Fibroblast of skin of left biceps (primary cell): ENCODE results near the gene HDAC4.
"Not testable (repeated sequence)": the region's sequence is repeated elsewhere in the genome, so short reads cannot be mapped to it uniquely, and the experiment has no call there.

Experiments used
- DNase-seq, 2 experiments: peaks; one replicate each; pipeline ENCODE4 v3.0.0-alpha.2; 2013; ENCODE audit warnings: low read depth in 2 of 2

HDAC4 gene

DNA sequence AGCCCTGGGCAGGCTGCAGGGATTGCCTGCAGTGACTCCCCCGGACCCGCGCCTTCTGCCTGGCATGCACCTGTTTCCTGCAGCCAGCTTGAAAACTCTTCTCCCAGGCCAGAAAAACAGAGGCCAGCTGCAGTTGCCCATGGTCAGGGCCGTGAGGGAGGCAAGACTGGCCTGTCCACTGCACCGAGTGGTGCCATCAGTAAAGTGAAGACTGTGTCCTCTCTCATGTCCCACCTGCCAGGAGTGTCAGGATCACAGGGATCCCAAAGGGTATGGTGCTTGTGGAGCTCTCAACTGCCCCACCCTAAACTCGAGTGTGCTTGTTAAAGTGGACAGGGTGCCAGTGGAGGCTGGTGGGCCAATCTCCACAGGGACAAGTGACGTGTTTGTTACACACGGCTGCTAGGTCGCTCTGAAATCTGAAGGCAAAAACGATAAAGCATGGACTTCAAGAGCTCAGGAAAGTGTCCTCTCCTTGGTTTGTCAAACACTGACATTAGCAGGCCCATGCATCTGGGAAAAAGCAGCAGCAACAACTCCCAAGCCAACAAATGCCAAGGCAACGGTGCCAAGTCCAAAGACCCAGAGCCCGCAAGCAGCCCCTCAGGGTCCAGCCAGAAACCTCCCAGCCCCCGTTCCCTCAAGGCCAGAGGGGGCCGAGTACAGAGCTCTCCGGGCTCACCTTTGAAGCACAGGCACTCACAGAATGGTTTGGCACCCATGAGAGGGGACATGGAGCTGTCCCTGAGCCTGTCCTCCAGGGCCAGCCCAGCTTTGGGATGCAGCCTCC, 213.2 kb downstream of the HDAC4 start:
- no peak for DNase-seq

DNA sequence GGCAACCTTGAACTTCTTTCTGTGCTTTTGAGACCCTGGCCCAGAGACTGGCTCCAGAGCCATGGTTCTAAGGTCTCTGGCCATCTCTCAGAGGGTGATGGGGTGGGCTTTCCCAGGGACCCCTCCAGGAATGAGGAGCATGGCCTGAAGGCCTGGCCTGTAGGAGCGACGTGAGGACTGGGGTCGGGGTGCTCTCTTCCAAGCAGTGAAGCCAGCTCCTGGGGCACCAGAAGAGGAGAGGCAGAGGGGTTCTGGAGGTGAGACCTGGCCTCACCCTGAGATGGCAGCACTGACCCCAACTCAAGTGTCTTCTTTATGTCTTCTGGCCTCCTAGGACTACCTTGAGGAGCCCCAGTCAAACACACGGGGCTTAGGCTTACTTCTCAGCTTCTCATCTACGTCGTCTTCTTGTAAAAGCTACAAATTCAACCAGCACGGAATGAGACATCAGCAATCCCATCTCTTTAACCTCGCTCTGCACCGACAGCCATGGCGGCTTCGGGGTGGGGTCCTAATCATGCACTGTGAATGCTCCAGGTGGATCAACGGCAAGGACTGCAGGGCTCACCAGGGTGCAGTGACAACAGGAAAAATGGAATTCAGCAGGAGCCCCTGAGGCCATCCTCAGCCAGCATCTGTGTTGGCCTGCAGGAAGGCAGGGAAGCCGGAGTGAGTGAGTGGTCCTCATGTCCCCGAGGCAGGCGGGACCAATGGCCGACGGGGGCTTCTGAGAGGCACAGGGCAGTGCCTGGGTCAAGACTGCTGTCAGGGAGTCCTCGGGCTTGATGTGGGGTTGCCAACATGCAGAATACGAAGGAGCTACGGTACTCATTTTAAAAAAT, 214.1 kb downstream of the HDAC4 start:
- no peak for DNase-seq

DNA sequence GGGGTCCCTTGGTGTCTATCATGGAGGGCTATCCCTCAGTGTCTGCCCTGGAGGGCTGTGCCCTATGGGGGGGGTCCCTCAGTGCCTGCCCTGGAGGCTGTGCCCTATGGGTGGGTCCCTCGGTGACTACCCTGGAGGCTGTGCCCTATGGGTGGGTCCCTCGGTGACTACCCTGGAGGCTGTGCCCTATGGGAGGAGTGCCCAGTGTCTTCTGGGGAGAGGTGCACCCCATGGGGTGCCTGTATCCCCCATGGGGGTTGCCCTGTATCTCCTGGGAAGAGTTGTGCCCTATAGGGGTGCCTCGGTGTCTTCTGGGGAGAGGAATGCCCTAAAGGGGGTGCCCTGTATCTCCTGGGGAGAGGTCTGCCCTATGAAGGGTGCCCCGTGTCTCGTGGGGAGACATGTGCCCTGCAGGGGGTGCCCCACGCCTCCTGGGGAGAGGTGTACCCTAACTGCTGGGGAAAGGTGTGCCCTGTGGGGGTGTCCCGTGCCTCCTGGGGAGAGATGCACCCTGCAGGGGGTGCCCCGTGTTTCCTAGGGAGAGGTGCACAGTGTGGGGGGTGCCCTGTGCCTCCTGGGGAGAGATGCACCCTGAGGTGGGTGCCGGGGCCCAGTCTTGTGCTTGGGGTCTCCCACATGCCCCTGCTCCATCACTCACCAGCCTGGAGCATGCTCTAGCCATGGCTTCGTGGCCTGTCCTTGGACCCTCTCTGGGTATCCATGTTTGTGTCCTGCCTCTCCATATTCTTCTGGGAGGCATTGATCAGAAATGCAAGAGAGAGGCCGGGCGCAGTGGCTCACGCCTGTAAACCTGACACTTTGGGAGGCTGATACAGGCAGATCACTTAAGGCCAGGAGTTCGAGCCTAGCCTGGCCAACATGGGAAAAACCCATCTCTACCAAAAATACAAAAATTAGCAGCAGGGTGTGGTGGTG, 215.6 kb downstream of the HDAC4 start:
- DNase-seq: no peak

GRCh38 chr2:239184179-239184578, 216.6 kb downstream of the HDAC4 start:
- DNase-seq: no peak

DNA sequence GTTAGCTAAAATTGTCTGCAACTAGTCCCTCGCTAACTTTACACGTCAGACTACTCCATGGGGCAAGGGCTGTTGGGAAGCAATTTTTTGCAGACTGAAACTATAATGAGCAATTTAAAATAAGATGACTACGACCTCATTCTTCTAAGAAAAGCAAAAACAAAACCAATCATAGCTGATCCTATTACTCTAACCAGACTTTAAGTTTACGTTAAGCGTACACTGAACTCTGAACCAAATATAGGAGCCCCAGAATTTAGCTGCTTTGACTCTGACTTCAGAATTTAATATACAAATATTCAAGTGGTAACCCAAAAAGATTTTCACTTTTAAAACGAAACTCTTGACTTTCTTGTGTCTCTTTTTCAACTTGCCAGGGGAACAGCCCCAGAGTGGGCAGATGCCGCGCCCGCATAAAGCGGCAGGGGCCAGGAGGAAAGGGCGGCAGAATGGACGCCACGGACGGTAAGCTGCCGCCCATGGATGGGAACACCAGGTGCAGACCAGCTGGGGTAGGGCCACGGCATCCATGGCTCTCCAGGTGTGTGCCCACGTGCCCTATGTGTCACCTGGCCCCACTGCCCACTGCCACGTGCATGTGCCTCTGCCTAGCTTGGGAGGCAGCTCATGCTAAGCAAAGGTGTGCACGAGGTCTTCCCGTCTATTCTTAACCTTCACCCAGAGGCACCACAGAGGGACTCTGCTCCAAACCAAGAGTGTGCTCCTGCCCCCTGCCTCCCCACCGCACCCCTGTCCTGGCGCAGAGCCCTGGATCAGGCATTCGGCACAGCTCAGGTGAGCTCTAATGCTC, 217.6 kb downstream of the HDAC4 start:
- DNase-seq: no peak

DNA sequence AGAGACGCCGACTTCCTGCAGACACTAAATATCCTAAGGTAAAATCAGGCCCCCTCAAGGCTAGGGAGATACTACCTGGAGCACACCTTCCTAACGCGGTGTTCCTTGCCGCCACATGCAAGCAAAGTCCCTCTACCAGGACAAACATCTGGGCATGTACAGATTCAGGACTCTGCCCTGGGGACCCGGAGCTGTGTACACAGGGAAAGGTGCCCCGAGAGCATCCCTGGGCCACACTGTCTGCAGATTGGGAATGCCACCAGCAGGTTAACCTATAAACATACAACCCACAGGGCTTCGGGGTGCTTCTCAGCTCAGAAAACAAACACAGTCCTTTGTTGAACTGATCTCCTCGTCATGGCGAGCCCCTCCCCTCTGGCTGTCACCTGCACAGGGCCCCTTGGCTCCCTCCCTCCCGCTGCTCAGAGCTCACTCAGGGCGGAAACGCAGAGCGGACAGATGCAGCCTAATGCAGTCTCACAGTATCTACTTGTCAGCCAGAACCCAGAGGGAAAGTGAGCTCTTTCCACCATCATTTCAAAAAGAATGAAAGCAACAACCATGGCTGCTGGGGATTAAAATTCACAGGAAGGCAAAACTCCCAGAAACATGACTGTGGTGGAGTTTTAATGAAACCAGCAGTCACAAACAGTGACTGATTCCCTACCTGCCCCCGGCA, 218.8 kb downstream of the HDAC4 start:
- DNase-seq: no peak

GRCh38 chr2:239181074-239181902, 219.5 kb downstream of the HDAC4 start:
- no peak for DNase-seq

- DNase-seq: no peak
Observed at GRCh38 chr2:239180526-239181073, 220.2 kb downstream of the HDAC4 start.

GRCh38 chr2:239179851-239180371, 220.9 kb downstream of the HDAC4 start:
- DNase-seq: no peak

GRCh38 chr2:239178954-239179353, 221.9 kb downstream of the HDAC4 start:
- no peak for DNase-seq

GRCh38 chr2:239178484-239178883, 222.3 kb downstream of the HDAC4 start:
- DNase-seq: no peak

DNA sequence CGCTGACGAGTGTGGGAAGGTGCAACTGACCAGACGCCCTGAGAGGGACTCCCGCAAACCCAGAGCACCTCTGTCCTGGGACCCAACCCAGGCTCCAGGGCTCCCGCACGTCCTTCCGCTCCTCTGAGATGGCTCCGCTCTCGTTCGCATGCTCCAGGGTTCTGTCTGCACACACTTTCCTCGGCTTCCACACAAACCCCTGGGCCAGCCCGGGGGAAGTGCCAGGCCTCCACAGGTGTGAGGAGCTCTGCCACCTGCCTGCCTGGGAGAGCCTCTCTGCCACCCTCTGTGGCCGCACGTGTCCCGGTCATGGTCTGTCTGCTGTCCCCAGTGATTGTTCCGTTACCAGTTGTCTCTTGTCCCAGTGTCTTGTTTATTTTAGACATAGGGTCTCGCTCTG, 222.9 kb downstream of the HDAC4 start:
- no peak for DNase-seq

DNA sequence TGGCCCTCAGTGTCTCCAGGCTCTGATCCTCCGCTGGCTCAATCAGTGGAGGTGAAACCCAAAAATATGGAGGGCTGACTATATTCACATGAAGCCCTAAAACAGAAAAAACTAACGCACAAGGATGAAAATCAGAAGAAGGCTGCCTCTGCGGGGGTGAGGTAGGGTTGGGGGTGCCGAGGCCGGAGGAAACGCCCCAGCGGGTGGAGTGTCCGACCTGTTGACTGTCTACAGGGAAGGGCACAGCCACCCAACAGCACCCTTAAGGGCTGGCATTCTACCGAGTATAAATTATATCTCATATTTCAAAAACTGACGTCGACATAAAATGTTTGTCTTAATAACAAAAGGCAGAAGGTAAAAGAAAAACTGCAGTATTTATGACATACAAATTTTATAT, 223.5 kb downstream of the HDAC4 start:
- no peak for DNase-seq

DNA sequence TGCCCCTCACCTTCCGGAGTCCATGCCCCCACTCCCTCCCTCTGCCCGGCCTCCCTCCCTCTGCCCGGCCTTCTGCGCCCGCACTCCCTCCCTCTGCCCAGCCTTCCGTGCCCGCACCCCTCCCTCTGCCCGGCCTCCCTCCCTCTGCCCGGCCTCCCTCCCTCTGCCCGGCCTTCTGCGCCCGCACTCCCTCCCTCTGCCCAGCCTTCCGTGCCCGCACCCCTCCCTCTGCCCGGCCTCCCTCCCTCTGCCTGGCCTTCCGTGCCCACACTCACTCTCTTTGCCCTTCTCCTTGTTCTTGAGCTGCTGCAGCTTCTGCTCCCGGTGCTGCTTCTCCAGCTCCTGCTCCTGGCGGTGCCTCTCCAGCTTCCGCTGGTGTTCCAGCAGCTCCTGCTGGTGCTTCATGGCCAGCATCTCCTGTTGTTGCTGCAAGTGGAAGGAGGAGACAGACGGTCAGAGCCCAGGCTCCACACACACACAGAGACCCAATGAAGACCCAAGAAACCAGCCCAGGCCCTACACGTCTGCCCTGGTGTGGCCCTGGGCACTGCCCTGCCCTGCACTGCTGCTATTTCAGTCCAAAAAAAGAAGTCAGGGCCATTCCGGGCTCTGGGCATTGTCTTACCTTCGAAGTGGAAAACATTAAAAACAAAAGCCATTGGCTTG, 224.5 kb downstream of the HDAC4 start:
- DNase-seq: not testable (repeated sequence)

DNA sequence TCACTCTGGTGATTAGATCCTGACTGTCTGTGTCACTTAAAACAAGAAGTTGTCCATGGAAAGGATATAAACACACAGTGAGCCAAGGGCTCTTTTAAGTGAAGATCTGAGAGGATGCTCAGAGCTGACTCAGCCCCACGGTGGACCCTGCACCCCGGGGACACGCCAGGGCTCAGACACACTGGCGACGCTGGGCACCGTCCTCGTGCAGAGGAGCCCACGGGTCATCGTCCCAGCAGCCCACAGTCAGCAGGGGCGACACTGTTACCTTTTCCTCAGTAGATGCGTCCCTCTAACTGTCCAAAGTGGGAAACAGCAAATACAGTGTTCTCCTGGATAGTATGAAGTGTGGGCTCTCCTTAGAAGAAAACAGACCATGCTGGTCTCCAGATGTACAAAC, 225.6 kb downstream of the HDAC4 start:
- DNase-seq: no peak

GRCh38 chr2:239173301-239173700, 227.5 kb downstream of the HDAC4 start:
- DNase-seq: no peak

- no peak for DNase-seq
Observed at GRCh38 chr2:239171643-239172042, 229.2 kb downstream of the HDAC4 start.

DNA sequence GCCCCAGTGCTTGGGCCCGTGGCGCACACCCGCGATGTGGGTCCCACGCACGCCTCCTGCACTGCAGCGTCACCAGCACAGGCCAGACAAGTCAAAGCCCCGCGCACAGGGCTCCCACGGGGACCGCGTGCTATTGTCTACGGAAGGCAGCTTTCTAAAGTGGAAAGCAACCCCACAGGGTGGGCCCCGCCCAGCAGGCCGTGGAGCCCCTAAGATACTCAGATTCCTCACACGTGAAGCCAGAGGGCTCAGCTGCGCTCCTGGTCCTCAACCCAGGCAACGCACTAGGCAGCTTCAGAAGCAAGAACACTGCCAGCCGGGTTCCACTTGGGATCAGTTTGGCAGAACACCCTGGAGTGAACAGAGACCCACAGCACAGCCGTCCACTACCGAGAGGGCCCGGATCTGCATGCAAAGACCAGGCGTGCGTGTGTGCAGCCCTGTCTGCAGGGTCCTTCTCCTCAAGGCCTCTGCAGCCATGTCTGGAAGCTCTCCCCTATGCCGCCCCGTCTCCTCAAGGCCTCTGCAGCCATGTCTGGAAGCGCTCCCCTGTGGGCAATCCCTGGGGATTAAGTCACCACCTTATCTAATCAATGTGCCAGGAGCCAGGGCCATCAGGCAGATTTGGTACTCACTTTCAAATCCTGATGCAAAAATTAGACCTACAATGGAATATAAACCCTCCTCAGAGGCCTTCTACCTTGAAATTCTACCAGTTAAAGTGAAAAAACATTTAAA, 231.3 kb downstream of the HDAC4 start:
- no peak for DNase-seq
